GM19239 (cell line): ENCODE data around the gene SORBS1.

ENCODE experiments used
- DNase-seq: peaks from one replicate; pipeline ENCODE4 v3.0.0; 2011; ENCODE audit warnings: low spot score; ENCODE audit not compliant: insufficient read length
- FAIRE-seq: peaks from 2 replicates; lab custom pipeline; 2011; peaks lifted over from hg19 to GRCh38; lab: Jason Lieb, UNC

Gene SORBS1

DNA sequence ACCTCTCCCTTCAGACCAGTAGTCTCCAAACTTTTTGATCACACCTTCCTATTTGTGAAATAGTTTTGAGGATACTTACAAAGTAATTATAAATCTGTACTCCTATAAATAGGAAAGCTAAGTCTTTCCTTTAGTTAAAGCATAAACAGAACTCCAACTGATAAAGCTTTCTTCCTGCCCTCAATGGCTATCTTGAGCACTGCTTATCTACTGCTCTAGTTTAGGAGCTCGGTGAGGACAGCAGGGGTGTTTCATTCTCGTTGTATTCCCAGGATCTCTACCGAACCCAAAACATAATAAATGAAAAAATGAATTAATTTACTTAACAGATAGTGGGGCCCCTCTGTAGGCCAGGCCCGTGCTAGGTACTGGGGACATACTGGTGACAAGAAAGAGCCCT, 17.7 kb downstream of the SORBS1 start:
- DNase-seq, result no peak
- FAIRE-seq, result no peak

GRCh38 chr10:95542761-95543160, 18.4 kb downstream of the SORBS1 start:
- no peak for DNase-seq
- no peak for FAIRE-seq

DNA sequence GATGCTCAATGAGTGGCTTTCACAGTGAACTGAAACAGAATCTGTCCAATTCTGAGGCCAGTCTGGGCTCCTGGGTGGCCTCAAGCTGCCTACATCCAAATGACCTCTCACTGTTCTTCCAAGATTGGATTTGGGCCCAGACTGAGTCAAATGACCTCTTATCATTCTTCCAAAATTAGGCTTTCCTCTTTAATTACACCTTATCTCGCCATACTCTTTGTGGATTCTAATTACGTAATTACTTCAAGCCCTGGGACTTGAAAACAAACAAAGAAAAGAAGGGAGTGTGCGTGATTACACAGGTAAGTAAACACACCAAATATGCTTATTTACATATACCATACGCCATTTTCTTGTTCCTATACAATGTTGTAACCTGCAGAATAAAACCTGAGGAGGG, 18.8 kb downstream of the SORBS1 start:
- DNase-seq (no peak), FAIRE-seq (no peak)

DNA sequence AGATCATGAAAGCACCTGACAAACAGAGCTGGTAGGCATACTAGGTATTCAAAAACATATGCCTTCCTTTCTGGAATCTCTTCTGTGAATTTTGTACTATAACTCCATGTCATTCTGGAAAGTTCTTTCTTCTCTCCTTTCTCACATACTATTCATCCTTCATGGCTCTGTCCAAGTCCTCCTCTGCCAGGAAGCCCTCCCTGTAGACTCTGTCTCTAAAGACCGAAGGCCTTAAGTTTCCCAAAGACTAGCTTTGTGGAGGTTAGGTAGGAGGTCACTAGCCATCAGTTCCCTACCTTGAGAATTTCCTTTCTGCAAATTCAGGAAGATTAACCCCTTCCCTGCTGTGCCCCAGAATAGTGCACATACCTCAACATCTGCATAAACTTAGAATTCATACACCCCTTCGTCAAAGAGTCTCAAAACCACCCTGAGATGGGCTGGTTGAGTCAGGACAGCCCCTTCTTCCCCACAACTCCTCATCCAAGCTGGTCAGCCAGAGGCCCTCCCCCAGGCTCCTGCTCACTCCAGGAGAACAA, 20.6 kb downstream of the SORBS1 start:
- DNase-seq (no peak), FAIRE-seq (no peak)

DNA sequence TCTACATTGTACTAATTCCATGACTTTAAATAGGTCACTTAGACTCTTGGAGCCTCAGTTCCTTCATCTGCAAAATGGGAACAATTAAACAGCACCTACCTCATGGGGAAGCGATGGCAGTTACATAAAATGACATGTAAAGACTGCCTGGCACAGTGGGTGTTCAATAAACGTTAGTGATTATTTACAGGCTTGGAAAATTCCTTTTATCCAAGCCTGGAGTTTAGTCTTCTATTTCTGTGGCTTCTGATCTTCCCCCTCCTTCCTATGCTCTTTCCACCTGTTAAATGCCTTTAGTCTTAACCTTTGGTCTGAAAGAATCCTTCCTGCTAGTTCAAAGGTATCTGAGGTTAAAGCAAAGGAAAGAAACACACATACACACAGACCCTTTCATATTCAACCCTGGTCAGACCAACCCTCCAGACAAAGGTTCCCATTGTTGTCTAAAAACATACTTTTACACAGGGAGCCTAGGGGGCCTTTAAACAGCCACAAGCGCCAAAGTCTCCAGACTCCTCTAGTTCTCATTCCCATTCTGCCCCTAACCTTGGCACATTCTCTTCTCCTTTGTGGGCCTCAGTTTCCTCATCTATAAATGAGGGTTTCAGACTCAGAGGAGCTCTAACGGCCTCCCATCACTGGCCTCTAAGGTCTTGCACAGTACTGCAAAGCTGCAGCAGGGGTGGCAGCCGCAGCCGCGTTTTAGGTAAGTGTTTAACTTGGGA, 21.4 kb downstream of the SORBS1 start:
- FAIRE-seq (no peak), DNase-seq (no peak)

DNA sequence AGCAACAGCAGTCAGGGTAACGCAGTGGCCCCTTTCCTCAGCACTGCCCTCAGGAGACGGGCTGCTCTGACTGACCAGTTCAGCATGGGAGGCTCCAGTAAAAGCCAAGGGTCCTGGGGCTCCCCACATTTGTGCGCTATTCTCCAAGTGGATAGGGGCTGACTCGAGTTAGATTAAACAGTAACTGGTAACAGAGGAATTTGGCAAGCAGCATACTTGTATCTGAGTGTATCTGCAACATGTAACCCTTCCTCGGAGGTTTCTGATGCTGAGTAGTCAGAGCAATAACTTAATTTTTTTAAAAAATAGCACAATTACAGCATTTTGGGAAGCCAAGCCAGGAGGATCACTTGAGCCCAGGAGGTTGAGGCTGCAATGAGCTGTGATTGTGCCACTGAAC, 22.8 kb downstream of the SORBS1 start:
- DNase-seq, result no peak
- no peak for FAIRE-seq

- DNase-seq (no peak), FAIRE-seq (no peak)
Observed at GRCh38 chr10:95537542-95537927, 23.6 kb downstream of the SORBS1 start.

- DNase-seq (no peak), FAIRE-seq (no peak)
Observed at GRCh38 chr10:95536894-95537541, 24.2 kb downstream of the SORBS1 start.

- FAIRE-seq, result no peak
Observed at GRCh38 chr10:95536017-95536416, 25.2 kb downstream of the SORBS1 start.

GRCh38 chr10:95535526-95535925, 25.6 kb downstream of the SORBS1 start:
- no peak for FAIRE-seq

More at GRCh38 chr10:95536017-95536416, 25.2 kb downstream of the SORBS1 start:
- no peak for DNase-seq

DNA sequence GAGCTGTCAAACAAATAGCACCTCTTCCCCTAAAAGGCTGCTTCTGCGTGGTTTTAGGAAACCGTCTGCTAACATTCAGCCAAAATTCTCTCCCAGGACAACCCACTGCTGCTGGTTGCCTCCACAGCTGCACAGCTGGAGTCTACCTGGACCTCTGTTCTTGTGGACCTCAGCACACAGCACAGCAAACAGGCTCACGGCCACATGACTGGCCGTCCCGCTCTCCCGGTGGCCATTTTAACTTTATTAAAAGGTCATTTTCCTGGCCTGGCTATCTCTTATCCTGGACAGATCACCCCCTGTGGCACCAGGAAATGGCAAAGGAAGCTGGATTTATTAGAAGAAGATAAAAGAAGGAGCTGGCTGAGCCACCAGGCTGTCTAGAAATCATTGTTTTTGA, 27.6 kb downstream of the SORBS1 start:
- FAIRE-seq (no peak), DNase-seq (no peak)

More at GRCh38 chr10:95535526-95535925, 25.6 kb downstream of the SORBS1 start:
- no peak for DNase-seq

- FAIRE-seq (no peak), DNase-seq (no peak)
Observed at GRCh38 chr10:95532536-95532935, 28.6 kb downstream of the SORBS1 start.

- FAIRE-seq (no peak), DNase-seq (no peak)
Observed at GRCh38 chr10:95531994-95532399, 29.2 kb downstream of the SORBS1 start.

DNA sequence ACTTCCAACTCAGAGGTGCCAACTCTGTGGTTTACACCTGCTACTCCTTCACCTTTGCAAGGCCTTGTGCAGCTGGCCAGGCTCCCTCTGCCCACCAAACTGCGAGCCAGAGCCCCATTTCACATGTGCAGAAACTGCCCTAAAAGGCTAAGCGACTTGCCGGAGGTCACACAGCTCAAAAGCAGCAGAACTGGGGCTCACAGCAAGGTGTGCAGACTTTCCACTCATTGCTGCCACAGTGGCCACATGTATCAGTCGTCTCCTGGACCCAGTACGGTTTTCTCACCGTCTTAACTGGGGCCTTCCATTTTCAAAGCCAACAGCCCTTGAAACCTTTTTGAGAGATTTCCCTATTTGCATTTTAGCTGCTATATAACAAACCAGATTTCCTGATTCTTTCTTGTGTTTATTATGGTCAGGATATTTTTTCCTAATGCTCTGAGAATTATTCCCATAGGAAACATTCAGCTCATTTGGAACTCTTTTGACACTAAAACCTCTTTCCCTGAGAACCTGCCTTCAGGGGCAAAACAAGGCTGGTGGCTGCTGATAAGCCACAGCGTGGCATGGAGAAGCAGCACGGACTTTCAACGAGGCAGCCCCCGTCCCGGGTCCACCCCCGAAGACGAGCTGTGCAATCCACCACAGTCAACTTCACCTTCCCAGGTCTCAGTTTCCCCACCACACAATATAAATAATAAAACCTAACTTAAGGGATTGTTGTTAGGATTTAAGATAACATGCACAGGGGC, 29.9 kb downstream of the SORBS1 start:
- FAIRE-seq (no peak), DNase-seq (no peak)

GRCh38 chr10:95530561-95530960, 30.6 kb downstream of the SORBS1 start:
- DNase-seq (no peak), FAIRE-seq (no peak)

- no peak for DNase-seq
- FAIRE-seq, result no peak
Observed at GRCh38 chr10:95530029-95530428, 31.1 kb downstream of the SORBS1 start.

GRCh38 chr10:95526044-95526443, 35.1 kb downstream of the SORBS1 start:
- no peak for DNase-seq
- FAIRE-seq, result no peak

DNA sequence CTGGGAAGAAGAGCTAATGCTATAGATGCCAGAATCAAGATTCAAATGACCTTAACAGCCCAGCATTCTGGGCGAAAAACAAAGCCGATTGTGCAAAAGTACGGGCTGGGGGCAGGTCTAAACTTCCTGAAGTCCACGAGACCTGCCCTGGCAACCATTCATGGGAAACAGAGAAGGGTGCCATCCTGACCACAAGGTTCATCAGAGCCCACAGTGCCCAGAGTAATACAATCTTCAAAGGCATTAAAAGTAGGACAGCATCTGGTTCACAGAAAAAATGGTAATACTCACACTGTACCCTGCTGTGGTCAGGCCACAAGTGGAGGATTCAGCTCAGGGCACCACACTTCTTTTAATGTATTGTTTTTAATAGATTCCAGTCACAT, 36.1 kb downstream of the SORBS1 start:
- FAIRE-seq (no peak), DNase-seq (no peak)

GRCh38 chr10:95524358-95525032, 36.7 kb downstream of the SORBS1 start:
- DNase-seq (no peak), FAIRE-seq (no peak)

- FAIRE-seq, result no peak
Observed at GRCh38 chr10:95522117-95522516, 39.1 kb downstream of the SORBS1 start.

More at GRCh38 chr10:95522117-95522516, 39.1 kb downstream of the SORBS1 start:
- DNase-seq, result no peak
